Keratinocyte (primary cell): ENCODE measurements around the gene KCND2. TPM values are rescaled to one million over a fixed set of nuclear protein-coding genes. Genes with fewer than 3 reads are reported as not detected.

ENCODE experiments used
- DNase-seq: peaks from one replicate; pipeline ENCODE4 v3.0.0-alpha.2; 2011; ENCODE audit warnings: low read depth, missing footprints, low spot score
- FAIRE-seq: peaks from 2 replicates; lab custom pipeline; 2011; peaks lifted over from hg19 to GRCh38; lab: Jason Lieb, UNC
- H2AFZ ChIP-seq: 2 replicates; pipeline ENCODE4 v1.6.0; 2012; ENCODE audit warnings: low read length, control low read depth, inconsistent platforms; ENCODE audit not compliant: control insufficient read depth
- H3K27ac ChIP-seq: 2 replicates; pipeline ENCODE4 v1.5.1; 2011; ENCODE audit warnings: low read length; ENCODE audit not compliant: control insufficient read depth, insufficient read depth
- H3K27me3 ChIP-seq: 3 replicates; pipeline ENCODE4 v1.6.0; 2011; ENCODE audit warnings: low read length; ENCODE audit not compliant: control insufficient read depth, insufficient read depth; ENCODE audit errors: extremely low read depth
- H3K36me3 ChIP-seq, 2 experiments: 2 replicates in 1 of 2; 3 replicates in 1 of 2; pipeline ENCODE4 v1.5.1; 2011; ENCODE audit warnings: low read length in 2 of 2, mild to moderate bottlenecking in 1 of 2; ENCODE audit not compliant: control insufficient read depth in 2 of 2, insufficient read depth in 2 of 2; ENCODE audit errors: extremely low read depth in 1 of 2
- H3K4me1 ChIP-seq: 3 replicates; pipeline ENCODE4 v1.5.1; 2011; ENCODE audit warnings: low read length; ENCODE audit not compliant: control insufficient read depth, insufficient read depth; ENCODE audit errors: extremely low read depth
- H3K4me2 ChIP-seq: 3 replicates; pipeline ENCODE4 v1.6.0; 2011; ENCODE audit warnings: low read depth, low read length; ENCODE audit not compliant: control insufficient read depth, insufficient read depth; ENCODE audit errors: extremely low read depth
- H3K4me3 ChIP-seq, 3 experiments: fragments of 200-600 bp in 1 of 3; sonication (generic) in 1 of 3; 2 replicates in 2 of 3; 3 replicates in 1 of 3; pipeline ENCODE4 v1.5.1; 2011 to 2016; ENCODE audit warnings: low read length in 3 of 3, mild to moderate bottlenecking in 3 of 3, control low read depth in 2 of 3, inconsistent platforms in 1 of 3, low read depth in 1 of 3, mixed read lengths in 1 of 3, mixed run types in 1 of 3, moderate library complexity in 1 of 3; ENCODE audit not compliant: control insufficient read depth in 2 of 3, insufficient read depth in 2 of 3; ENCODE audit errors: extremely low read depth in 1 of 3
- H3K79me2 ChIP-seq: 2 replicates; pipeline ENCODE4 v1.6.0; 2012; ENCODE audit warnings: low read length; ENCODE audit not compliant: control insufficient read depth, insufficient read depth
- H3K9ac ChIP-seq: 3 replicates; pipeline ENCODE4 v1.6.0; 2011; ENCODE audit warnings: low read length; ENCODE audit not compliant: control insufficient read depth, insufficient read depth; ENCODE audit errors: extremely low read depth
- H3K9me1 ChIP-seq: 3 replicates; pipeline ENCODE4 v1.6.0; 2011; ENCODE audit warnings: low read length; ENCODE audit not compliant: control insufficient read depth, insufficient read depth; ENCODE audit errors: extremely low read depth
- H3K9me3 ChIP-seq: 2 replicates; pipeline ENCODE4 v1.5.1; 2012; ENCODE audit warnings: low read depth, low read length; ENCODE audit not compliant: control insufficient read depth
- H4K20me1 ChIP-seq: 3 replicates; pipeline ENCODE4 v1.6.0; 2011; ENCODE audit warnings: low read length; ENCODE audit not compliant: control insufficient read depth, insufficient read depth; ENCODE audit errors: extremely low read depth
- EZH2 ChIP-seq: IDR thresholded peaks from one replicate; pipeline ENCODE4 v1.6.1; 2012; ENCODE audit warnings: inconsistent platforms, mild to moderate bottlenecking, low read length, moderate library complexity
- dilution Hi-C: fragments of 300-500 bp; cut with MboI; formaldehyde crosslinking; loops from one replicate; pipeline ENCODE4 v1.7.0; 2020; ENCODE audit warnings: low sequenced_read_pairs; ENCODE audit not compliant: extremely low pct_ligation_motif_present
- polyA plus RNA-seq, 5 experiments: library from polyadenylated mRNA; depleted of rRNA in 3 of 5; stranded (reverse) in 3 of 5; stranded (forward) in 1 of 5; unstranded in 1 of 5; fragments of >200 nt; gene quantifications; 1 replicate in 1 of 5; 2 replicates in 3 of 5; 3 replicates in 1 of 5; pipeline versions ENCODE4 v1.2.1 to v1.2.3, GENCODE V29; 2011 to 2012; ENCODE audit warnings: missing spikeins in 2 of 5, low read depth in 1 of 5, low replicate concordance in 1 of 5
- TF ChIP-seq, protein P1 (sequence below), 3 experiments: IDR thresholded peaks in 1 of 3; conservative IDR thresholded peaks in 1 of 3; optimal IDR thresholded peaks in 1 of 3; 2 replicates in 2 of 3; 3 replicates in 1 of 3; pipeline versions ENCODE3 to v1.5.1; 2011; ENCODE audit warnings: low read length in 3 of 3, mild to moderate bottlenecking in 3 of 3, moderate library complexity in 2 of 3, control low read depth in 1 of 3, inconsistent platforms in 1 of 3; ENCODE audit not compliant: insufficient read depth in 2 of 3; ENCODE audit errors: extremely low read depth in 1 of 3

The KCND2 gene
- polyA plus RNA-seq, 1 donor (not counting 4 experiments of a cell fraction or from before 2014, with no cell fraction given) = not detected

DNA sequence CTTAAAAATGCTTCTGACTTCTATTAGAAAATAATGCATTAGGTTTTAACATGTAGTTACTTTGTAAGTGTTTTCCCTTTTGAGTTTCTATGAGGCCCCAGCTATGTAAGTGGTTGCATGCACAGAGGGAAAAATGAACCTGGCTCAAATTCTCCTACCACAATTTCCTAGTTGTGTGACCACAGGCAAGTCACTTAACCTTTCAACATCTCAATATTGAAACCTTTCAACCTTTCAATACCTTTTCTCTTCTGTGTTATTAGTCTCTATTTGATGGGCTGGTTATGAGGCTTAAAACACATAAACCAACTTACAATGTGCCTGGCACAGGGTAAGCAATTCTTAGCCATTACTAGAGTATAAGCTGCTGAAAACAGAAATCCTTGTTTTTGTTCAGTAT lies 203.0 kb downstream of the KCND2 start:
- no peak overlapping the region for H3K27ac ChIP-seq
- H4K20me1 ChIP-seq = no peaks in the 10 kb centered on the region
- no peaks in the 10 kb centered on the region for H3K9me3 ChIP-seq
- H3K4me3 ChIP-seq = no peak overlapping the region
- DNase-seq (no peak), FAIRE-seq (no peak)
- dilution Hi-C loops = no loop called here
- no peaks in the 10 kb centered on the region for H3K79me2 ChIP-seq
- H3K9me1 ChIP-seq = no peaks in the 10 kb centered on the region
- no peaks in the 10 kb centered on the region for H3K36me3 ChIP-seq
- no peaks in the 10 kb centered on the region for H3K27me3 ChIP-seq
- no peak overlapping the region for H2AFZ ChIP-seq
- no peaks in the 10 kb centered on the region for H3K4me1 ChIP-seq
- no peak overlapping the region for H3K9ac ChIP-seq
- TF ChIP-seq, protein P1, sequence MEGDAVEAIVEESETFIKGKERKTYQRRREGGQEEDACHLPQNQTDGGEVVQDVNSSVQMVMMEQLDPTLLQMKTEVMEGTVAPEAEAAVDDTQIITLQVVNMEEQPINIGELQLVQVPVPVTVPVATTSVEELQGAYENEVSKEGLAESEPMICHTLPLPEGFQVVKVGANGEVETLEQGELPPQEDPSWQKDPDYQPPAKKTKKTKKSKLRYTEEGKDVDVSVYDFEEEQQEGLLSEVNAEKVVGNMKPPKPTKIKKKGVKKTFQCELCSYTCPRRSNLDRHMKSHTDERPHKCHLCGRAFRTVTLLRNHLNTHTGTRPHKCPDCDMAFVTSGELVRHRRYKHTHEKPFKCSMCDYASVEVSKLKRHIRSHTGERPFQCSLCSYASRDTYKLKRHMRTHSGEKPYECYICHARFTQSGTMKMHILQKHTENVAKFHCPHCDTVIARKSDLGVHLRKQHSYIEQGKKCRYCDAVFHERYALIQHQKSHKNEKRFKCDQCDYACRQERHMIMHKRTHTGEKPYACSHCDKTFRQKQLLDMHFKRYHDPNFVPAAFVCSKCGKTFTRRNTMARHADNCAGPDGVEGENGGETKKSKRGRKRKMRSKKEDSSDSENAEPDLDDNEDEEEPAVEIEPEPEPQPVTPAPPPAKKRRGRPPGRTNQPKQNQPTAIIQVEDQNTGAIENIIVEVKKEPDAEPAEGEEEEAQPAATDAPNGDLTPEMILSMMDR (optimal IDR thresholded peaks at IDR 0.05 in 1 of 3, IDR thresholded peaks at IDR 0.05 in 1 of 3, conservative IDR thresholded peaks at IDR 0.05 in 1 of 3; ENCODE audit: extremely low read depth in 1 of 3, insufficient read depth in 2 of 3, low read length in 3 of 3) = no peak
- TF ChIP-seq EZH2 = no peak
- no peak overlapping the region for H3K4me2 ChIP-seq

DNA sequence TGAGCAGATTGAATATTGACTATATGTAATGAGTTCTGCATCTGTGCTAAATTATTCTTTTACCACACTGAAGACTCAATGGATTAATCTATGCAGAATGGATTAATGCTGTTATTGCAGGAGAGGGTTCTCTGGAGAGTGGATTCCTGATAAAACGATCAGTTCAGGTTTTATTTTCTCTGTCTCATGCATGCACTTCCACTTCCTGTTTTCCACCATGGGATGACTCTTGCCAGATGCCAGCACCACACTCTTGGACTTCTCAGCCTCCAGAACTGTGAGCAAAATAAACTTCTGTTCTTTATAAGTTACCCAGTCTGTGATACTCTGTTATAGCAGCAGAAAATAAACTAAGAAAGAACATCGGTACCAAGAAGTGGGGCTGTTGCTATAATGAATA lies 207.5 kb downstream of the KCND2 start:
- Histone ChIP-seq H3K27ac (no peak overlapping the region), H3K79me2 (no peaks in the 10 kb centered on the region), H3K9ac (no peak overlapping the region), H3K4me3 (no peak overlapping the region), H3K9me3 (no peaks in the 10 kb centered on the region), H3K4me2 (no peak overlapping the region), H3K9me1 (no peaks in the 10 kb centered on the region), H3K4me1 (no peaks in the 10 kb centered on the region), H4K20me1 (no peaks in the 10 kb centered on the region), H2AFZ (no peak overlapping the region), H3K27me3 (no peaks in the 10 kb centered on the region), H3K36me3 (no peaks in the 10 kb centered on the region)
- no peak for TF ChIP-seq EZH2
- TF ChIP-seq, protein P1 (optimal IDR thresholded peaks at IDR 0.05 in 1 of 3, IDR thresholded peaks at IDR 0.05 in 1 of 3, conservative IDR thresholded peaks at IDR 0.05 in 1 of 3; ENCODE audit: extremely low read depth in 1 of 3, insufficient read depth in 2 of 3, low read length in 3 of 3) = no peak
- DNase-seq (no peak), FAIRE-seq (no peak)
- dilution Hi-C loops = no loop called here
